Islet precursor cell (in vitro differentiated cells): ENCODE data around the gene SPON2.
A peak's percentile ranks its signal among the peaks of the same experiment; 100 is the strongest.

Source experiments
- DNase-seq: peaks from one replicate; pipeline ENCODE4 v3.0.0-alpha.2; 2018

Gene SPON2

DNA sequence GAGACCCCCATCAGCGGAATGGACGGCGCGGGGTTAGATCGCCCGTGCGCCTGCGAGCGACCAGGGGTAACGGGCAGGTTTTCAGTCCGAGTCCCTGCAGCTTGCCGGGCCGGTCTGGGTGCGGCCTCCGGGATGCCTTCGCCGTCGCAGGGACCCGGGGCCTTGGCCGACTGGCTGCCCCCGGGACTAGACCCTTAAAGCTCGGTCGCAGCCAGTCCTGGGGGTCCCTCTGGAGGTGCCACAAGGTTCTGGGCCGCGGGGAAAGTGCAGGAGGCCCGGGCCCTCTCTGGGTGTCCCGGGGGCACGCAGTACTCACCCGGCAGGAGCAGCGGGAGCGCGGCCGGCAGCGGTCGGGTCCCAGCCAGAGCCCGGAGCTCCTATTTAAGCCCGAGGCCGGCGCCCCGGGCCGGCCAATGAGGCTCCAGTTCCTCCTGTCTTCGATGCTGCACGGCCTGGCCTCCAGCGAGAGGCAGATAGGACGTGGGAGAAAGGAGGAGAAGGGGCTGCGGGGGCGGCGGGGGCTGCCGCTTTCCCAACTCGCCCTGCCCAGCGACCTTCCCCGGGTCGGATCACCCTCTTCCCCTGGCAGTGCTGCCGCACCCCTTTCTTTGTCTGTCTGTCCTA lies at the start of gene SPON2:
Gene SPON2, minus strand, starts transcription at position 356 of the 624 bp plus-strand sequence.
- peak; percentile 64 for DNase-seq

DNA sequence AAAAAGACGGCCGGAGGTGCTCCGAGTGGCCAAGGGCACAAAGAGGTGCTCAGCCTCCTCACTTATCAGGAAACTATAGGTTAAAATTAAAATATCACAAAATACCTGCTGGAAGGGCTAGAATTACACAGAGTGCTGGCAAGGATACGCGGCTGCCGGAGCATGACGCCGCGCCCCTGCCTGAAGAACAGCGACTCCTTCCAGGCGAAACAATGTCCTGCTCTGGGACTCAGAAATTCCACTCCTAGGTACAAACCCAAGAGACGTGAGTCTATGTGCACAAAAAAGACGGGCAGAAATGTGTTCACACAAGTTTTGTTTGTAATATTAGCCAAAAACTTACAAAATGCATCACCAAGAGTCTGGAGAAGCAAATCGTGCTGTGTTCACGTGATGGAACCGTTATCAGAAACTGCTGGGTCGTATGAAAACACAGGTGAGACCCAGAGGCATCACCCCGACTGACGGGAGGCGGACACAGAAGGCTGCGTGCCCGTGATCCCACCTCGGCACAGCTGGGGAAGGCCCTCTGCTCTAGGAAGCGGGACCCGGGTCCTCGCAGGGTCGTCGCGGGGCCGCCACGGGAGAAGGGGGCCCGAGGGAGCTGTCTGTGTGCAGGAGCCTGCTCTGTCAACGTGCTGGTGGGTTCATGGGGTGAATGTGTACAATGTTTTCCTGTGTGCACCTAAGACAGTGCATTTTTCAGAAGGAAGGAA lies 48.9 kb upstream of the SPON2 start:
- DNase-seq, result no peak

DNA sequence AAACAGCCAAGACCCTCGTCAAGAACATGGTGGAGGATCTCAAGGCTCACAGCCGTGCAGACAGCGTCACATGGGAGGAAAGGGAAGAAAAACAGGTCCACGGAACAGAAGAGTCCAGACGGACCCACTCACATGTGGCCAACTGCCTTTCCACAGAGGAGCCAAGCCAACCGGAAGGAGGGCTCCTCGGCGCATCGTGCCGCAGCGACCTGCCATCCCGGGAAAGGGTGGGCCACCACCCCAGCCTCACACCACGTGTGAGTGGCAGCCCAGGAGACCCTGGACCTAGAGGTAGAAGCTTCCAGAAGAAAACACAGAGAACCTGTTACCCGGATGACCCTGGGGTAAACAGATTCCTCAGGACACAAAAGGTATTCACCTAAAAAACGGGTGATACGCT lies 48.2 kb upstream of the SPON2 start:
- no peak for DNase-seq

GRCh38 chr4:1219566-1219950 lies 47.2 kb upstream of the SPON2 start:
- DNase-seq, result no peak

- DNase-seq, result no peak
Observed at GRCh38 chr4:1218634-1219565, 46.5 kb upstream of the SPON2 start.

GRCh38 chr4:1217366-1217765 lies 45.0 kb upstream of the SPON2 start:
- no peak for DNase-seq

DNA sequence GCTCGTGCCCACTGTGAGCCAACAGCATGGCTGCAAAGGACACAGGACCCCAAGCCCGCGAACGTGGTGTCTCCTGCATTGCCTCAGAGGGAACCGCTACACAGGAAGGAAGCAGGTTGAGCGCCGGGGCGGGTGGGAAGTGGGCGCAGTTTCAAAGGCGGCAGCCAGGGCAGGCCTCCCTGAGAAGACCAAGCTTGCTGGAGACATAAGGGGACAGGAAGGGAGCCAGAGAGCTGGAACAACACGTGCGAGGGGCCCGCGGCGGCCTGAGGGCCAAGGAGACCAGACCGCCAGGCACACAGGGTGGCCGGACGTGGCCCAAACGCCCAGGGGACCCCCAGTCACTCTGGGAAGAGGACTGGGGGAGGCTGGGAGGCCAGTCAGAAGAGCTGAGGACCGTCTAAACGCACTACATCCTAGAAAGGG lies 44.5 kb upstream of the SPON2 start:
- no peak for DNase-seq

GRCh38 chr4:1216076-1216614 lies 43.8 kb upstream of the SPON2 start:
- DNase-seq, result no peak

GRCh38 chr4:1215141-1216075 lies 43.0 kb upstream of the SPON2 start:
- DNase-seq, result no peak

- no peak for DNase-seq
Observed at GRCh38 chr4:1214101-1215095, 42.0 kb upstream of the SPON2 start.

GRCh38 chr4:1213336-1213995 lies 41.1 kb upstream of the SPON2 start:
- DNase-seq, result no peak

GRCh38 chr4:1212546-1213335 lies 40.4 kb upstream of the SPON2 start:
- no peak for DNase-seq

GRCh38 chr4:1211891-1212545 lies 39.6 kb upstream of the SPON2 start:
- no peak for DNase-seq

DNA sequence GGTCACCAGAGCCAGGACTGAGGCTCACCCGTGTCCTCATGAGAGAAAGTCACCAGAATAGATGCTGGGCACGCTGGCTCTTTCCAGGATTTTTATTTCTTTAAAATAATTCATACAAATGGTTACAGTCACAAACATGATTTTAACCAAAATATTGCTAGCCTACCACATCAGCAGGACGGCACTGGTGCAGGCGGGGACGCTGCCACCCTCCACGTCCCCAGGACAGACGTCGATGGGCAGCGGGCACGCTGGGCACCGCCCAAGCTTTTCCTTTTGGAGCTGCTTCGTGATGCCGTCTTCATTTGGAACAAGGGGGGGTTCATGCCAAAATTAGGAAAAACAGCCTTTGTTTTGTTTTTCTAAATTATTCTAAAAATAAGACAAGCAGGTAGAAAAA lies 39.0 kb upstream of the SPON2 start:
- DNase-seq, result no peak

DNA sequence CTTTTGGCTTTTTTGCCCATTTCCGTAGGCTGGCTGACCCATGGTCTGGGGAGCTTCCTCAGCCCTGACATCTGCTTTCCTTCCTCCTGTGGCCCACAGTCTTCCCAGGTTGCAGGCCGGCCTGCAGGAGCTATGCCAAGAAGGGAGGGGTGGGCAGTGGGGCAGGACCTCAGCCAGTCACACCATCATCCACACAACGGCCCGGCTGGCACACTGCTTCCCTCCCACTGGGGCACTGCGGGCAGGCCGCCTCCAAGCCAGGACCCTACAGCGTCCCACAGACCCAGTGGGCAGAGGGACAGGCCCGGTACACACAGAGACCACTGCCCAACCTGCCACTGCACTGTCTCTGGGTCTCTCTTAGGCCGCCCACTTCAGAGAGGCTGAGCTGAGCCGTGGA lies 38.6 kb upstream of the SPON2 start:
- DNase-seq, result no peak

DNA sequence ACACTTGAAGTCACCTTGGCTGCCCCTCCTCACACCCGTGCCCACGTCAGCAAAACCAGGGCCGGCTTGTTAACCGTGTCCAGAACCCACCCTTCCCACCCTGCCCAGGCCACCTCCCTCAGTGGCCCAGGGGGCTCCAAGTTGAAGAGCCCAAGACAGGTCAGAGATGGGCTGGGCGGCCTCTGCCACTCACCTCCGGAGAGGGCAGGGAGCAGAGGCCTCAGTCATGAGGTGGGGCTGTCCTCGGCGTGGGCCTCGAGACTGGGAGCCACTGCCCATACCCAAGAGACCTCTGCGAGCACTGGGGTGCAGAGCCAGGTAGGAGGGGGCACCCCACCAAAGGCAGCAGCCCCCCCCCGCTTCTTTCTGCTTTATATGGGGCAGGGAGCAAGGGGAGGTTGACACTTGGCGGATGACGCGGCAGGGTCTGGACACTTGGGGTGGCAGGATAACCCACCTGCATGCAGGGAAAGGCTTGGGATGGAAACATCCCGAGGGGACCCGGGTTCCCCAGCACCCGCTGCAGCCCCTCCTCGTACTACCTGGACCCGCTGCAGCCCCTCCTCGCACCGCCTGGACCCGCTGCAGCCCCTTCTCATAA lies 38.0 kb upstream of the SPON2 start:
- no peak for DNase-seq

DNA sequence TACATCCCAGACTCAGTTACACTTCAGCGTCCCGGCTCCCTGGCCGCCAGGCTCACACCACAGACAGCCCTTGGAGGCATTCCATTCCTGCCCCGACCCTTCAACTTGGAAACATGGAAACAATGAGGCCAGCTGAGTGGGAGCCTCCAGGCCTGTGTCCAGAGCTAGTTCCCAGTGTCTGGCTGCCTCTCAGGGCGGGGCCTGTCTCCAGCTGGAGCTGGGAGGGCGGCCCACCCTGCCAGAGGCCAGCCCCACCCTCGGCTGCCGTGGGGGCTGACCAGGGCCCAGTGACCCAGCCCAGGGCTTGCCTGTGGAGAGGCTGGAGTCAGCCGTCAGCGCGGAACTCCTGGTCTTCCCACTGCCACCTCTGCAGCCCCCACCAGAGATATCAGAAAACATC lies 37.4 kb upstream of the SPON2 start:
- peak; percentile 94 for DNase-seq

- peak; percentile 45 for DNase-seq
Observed at GRCh38 chr4:1208970-1209704, 36.8 kb upstream of the SPON2 start.
